Astrocyte (in vitro differentiated cells and primary cell): ENCODE data around the gene ATG16L1. TPM values are rescaled to one million over a fixed set of nuclear protein-coding genes. Genes with fewer than 3 reads are reported as not detected.

Experiments
- DNase-seq: peaks from one replicate; pipeline ENCODE4 v3.0.0-alpha.2; 2010; ENCODE audit warnings: low read depth
- FAIRE-seq: peaks from 2 replicates; lab custom pipeline; 2011; peaks lifted over from hg19 to GRCh38; lab: Jason Lieb, UNC
- H2AFZ ChIP-seq: 2 replicates; pipeline ENCODE4 v1.6.0; 2012; ENCODE audit warnings: low read depth, low read length, inconsistent platforms
- H3K27ac ChIP-seq: 2 replicates; pipeline ENCODE4 v1.5.1; 2011; ENCODE audit warnings: low read depth, low read length, inconsistent platforms
- H3K27me3 ChIP-seq: 2 replicates; pipeline ENCODE4 v1.6.0; 2011; ENCODE audit warnings: low read length, inconsistent platforms; ENCODE audit not compliant: insufficient read depth
- H3K36me3 ChIP-seq: 2 replicates; pipeline ENCODE4 v1.5.1; 2011; ENCODE audit warnings: low read length, inconsistent platforms; ENCODE audit not compliant: insufficient read depth
- H3K4me1 ChIP-seq: 2 replicates; pipeline ENCODE4 v1.5.1; 2011; ENCODE audit warnings: low read length, inconsistent platforms; ENCODE audit not compliant: insufficient read depth
- H3K4me2 ChIP-seq: 2 replicates; pipeline ENCODE4 v1.6.0; 2012; ENCODE audit warnings: low read length, inconsistent platforms
- H3K4me3 ChIP-seq: 2 replicates; pipeline ENCODE4 v1.5.1; 2011; ENCODE audit warnings: low read depth, mild to moderate bottlenecking, low read length, inconsistent platforms; ENCODE audit not compliant: insufficient read depth
- H3K79me2 ChIP-seq: 2 replicates; pipeline ENCODE4 v1.6.0; 2012; ENCODE audit warnings: mild to moderate bottlenecking, low read length, inconsistent platforms; ENCODE audit not compliant: insufficient read depth
- H3K9ac ChIP-seq: 2 replicates; pipeline ENCODE4 v1.6.0; 2012; ENCODE audit warnings: mild to moderate bottlenecking, low read length, inconsistent platforms
- H3K9me3 ChIP-seq: 2 replicates; pipeline ENCODE4 v1.5.1; 2012; ENCODE audit warnings: low read depth, mild to moderate bottlenecking, low read length, inconsistent platforms; ENCODE audit not compliant: insufficient read depth
- H4K20me1 ChIP-seq: 2 replicates; pipeline ENCODE4 v1.6.0; 2012; ENCODE audit warnings: low read length, inconsistent platforms; ENCODE audit not compliant: insufficient read depth
- H3K27ac Mint-ChIP-seq: one replicate; pipeline ENCODE4 v1.8.0; 2021; ENCODE audit warnings: mild to moderate bottlenecking, mixed read lengths; ENCODE audit not compliant: unreplicated experiment
- H3K27me3 Mint-ChIP-seq: one replicate; pipeline ENCODE4 v1.8.0; 2021; ENCODE audit warnings: low read depth, mixed read lengths; ENCODE audit not compliant: unreplicated experiment
- H3K36me3 Mint-ChIP-seq: one replicate; pipeline ENCODE4 v1.8.0; 2021; ENCODE audit warnings: low read depth, mixed read lengths; ENCODE audit not compliant: unreplicated experiment
- H3K4me1 Mint-ChIP-seq: one replicate; pipeline ENCODE4 v1.8.0; 2021; ENCODE audit warnings: low read depth, mixed read lengths; ENCODE audit not compliant: unreplicated experiment
- H3K4me3 Mint-ChIP-seq: one replicate; pipeline ENCODE4 v1.8.0; 2021; ENCODE audit warnings: mild to moderate bottlenecking, moderate library complexity, mixed read lengths; ENCODE audit not compliant: unreplicated experiment
- H3K9me3 Mint-ChIP-seq: one replicate; pipeline ENCODE4 v1.8.0; 2021; ENCODE audit warnings: mild to moderate bottlenecking, mixed read lengths; ENCODE audit not compliant: unreplicated experiment
- EZH2 ChIP-seq: IDR thresholded peaks from 2 replicates; pipeline ENCODE4 v1.6.1; 2012; ENCODE audit warnings: mild to moderate bottlenecking, low read length, inconsistent platforms; ENCODE audit not compliant: insufficient read depth
- total RNA-seq: library from RNA; stranded (reverse); gene quantifications from 2 replicates; pipeline ENCODE4 v1.2.1, GENCODE V29; 2021
- TF ChIP-seq, protein P1 (sequence below): IDR thresholded peaks from 2 replicates; pipeline ENCODE4 v1.5.1; 2011; ENCODE audit warnings: low read depth, mild to moderate bottlenecking, inconsistent platforms, low read length, moderate library complexity; ENCODE audit not compliant: insufficient read depth

ATG16L1 gene
- total RNA-seq, 1 donor from 2014 or later = 31.6 TPM

DNA sequence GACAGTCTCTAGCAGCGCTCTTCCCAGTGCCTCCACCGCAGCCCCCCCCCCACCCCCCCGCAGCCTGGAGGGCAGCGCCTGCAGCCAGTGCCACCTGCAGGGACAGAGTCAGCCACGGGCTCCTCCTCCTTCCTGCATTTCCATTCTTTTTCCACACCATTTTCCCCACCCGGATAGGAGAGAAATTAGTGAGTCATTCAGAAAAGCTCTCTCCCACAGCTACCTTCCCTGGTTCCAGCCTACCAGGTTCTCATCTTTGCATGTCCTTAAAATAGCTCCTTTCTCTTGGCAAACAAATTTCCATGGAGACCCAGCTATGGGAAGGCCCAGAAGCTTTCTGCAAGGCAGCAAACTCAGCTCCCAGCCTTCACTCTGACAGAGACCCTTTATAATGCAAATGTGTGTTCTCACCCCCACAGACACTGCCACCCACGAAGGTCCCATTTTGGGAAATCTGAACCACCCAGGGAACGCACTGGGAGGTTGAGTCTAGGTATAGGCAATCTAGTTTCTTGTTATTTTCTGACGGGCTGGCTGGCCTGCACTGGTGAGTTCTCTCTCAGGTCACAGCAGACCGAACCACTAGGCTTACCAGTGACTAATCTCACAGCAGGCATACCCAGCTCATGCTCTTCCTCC is 41.8 kb upstream of the ATG16L1 start:
- Histone ChIP-seq H4K20me1 (peaks cover 16% of the 10 kb centered on the region), H3K27ac (no peak overlapping the region), H3K4me2 (peak overlapping the region; percentile 66), H3K27me3 (no peaks in the 10 kb centered on the region), H3K9me3 (no peaks in the 10 kb centered on the region), H3K36me3 (no peaks in the 10 kb centered on the region), H3K79me2 (no peaks in the 10 kb centered on the region), H2AFZ (no peak overlapping the region), H3K4me3 (no peak overlapping the region), H3K9ac (no peak overlapping the region), H3K4me1 (peaks cover 34% of the 10 kb centered on the region)
- Mint-ChIP-seq H3K27ac (peak overlapping the region; percentile 83), H3K9me3 (peaks cover 1% of the 10 kb centered on the region), H3K4me3 (peak overlapping the region; percentile 60), H3K4me1 (peaks cover 31% of the 10 kb centered on the region), H3K27me3 (peaks cover 3% of the 10 kb centered on the region), H3K36me3 (no peaks in the 10 kb centered on the region)
- TF ChIP-seq EZH2 = no peak
- TF ChIP-seq, protein P1, sequence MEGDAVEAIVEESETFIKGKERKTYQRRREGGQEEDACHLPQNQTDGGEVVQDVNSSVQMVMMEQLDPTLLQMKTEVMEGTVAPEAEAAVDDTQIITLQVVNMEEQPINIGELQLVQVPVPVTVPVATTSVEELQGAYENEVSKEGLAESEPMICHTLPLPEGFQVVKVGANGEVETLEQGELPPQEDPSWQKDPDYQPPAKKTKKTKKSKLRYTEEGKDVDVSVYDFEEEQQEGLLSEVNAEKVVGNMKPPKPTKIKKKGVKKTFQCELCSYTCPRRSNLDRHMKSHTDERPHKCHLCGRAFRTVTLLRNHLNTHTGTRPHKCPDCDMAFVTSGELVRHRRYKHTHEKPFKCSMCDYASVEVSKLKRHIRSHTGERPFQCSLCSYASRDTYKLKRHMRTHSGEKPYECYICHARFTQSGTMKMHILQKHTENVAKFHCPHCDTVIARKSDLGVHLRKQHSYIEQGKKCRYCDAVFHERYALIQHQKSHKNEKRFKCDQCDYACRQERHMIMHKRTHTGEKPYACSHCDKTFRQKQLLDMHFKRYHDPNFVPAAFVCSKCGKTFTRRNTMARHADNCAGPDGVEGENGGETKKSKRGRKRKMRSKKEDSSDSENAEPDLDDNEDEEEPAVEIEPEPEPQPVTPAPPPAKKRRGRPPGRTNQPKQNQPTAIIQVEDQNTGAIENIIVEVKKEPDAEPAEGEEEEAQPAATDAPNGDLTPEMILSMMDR = no peak
- no peak for FAIRE-seq
- DNase-seq = peak; percentile 81

DNA sequence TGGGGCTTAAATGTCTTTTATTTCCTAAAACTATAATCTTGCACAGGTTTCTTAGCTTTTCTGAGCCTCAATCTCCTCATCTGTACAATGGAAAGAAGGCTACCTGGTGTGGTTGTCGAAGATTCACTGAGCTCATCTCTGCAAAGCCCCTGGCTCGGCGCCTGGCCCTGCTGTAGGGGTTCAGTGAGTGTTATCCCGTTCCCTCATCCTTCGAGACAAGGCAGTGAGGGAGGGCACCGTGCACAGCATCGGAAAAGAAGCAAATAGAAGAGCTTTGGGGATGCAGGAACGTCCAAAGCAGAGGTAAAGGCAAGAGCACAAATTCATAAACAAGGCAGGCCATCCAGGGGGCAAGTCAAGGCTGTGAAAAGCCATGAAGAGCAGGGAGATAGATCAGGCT is 41.2 kb upstream of the ATG16L1 start:
- Mint-ChIP-seq H3K27me3 (peaks cover 3% of the 10 kb centered on the region), H3K4me3 (no peak overlapping the region), H3K4me1 (peaks cover 31% of the 10 kb centered on the region), H3K9me3 (peaks cover 1% of the 10 kb centered on the region), H3K36me3 (no peaks in the 10 kb centered on the region), H3K27ac (no peak overlapping the region)
- DNase-seq (no peak), FAIRE-seq (no peak)
- H3K4me3 ChIP-seq = no peak overlapping the region
- TF ChIP-seq, protein P1 = no peak
- no peak for TF ChIP-seq EZH2
- peaks cover 16% of the 10 kb centered on the region for H4K20me1 ChIP-seq
- H3K27me3 ChIP-seq = no peaks in the 10 kb centered on the region
- no peak overlapping the region for H3K27ac ChIP-seq
- peaks cover 34% of the 10 kb centered on the region for H3K4me1 ChIP-seq
- H3K9me3 ChIP-seq = no peaks in the 10 kb centered on the region
- H3K4me2 ChIP-seq = peak overlapping the region; percentile 82
- H3K79me2 ChIP-seq = no peaks in the 10 kb centered on the region
- H3K36me3 ChIP-seq = no peaks in the 10 kb centered on the region
- H3K9ac ChIP-seq = no peak overlapping the region
- H2AFZ ChIP-seq = no peak overlapping the region

DNA sequence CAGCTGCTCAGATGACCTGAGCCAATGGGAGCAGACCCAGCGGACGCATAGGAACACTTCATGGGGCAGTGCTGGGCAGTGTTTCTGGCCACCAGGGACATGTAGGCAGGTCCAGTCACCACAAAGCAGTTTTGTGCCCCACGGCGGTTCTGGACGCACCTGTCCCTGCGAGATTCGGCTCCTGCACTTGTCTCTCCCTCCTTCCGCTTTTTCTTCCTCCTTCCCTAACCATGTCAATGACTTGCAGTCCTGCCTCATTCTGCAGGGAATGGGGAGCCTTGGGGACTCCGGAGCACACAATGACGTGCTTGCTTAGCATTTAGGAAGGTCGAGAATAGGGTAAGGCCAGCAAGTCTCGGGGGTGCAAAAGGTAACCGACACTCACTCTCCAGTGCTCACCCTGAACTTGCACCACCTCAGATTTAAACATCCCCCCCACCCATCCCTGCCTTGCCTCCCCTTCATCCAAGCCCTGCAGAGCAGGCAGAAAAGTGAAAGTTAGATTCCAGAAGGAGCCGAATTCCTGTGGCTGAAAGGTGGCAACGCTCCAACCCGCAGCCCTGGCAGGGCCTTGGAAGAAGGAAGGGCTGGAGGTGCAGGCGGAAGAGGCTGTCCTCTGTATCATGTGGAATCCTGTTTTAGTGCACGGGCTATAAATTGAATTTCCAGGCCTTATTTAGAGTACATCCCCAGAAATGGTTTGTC is 40.5 kb upstream of the ATG16L1 start:
- peak; percentile 37 for FAIRE-seq
- Histone ChIP-seq H3K4me2 (peak overlapping the region; percentile 82), H3K9ac (no peak overlapping the region), H3K27me3 (no peaks in the 10 kb centered on the region), H3K79me2 (no peaks in the 10 kb centered on the region), H2AFZ (no peak overlapping the region), H4K20me1 (peaks cover 16% of the 10 kb centered on the region), H3K4me3 (no peak overlapping the region), H3K27ac (no peak overlapping the region), H3K4me1 (peaks cover 34% of the 10 kb centered on the region), H3K9me3 (no peaks in the 10 kb centered on the region), H3K36me3 (no peaks in the 10 kb centered on the region)
- TF ChIP-seq EZH2 = no peak
- TF ChIP-seq, protein P1 = no peak
- Mint-ChIP-seq H3K27me3 (peaks cover 3% of the 10 kb centered on the region), H3K9me3 (peaks cover 1% of the 10 kb centered on the region), H3K4me3 (no peak overlapping the region), H3K4me1 (peaks cover 31% of the 10 kb centered on the region), H3K36me3 (no peaks in the 10 kb centered on the region), H3K27ac (no peak overlapping the region)
- peak; percentile 88 for DNase-seq
